HG02970 (cell line): Measurements from ENCODE around the gene MINDY4.

Experiments used
- ATAC-seq: cut with Tn5 transposase; IDR thresholded peaks from one replicate; pipeline ENCODE4 v1.9.1; 2021; ENCODE audit warnings: mild to moderate bottlenecking, moderate library complexity, moderate number of reproducible peaks; ENCODE audit not compliant: unreplicated experiment, low FRiP score

MINDY4 gene

DNA sequence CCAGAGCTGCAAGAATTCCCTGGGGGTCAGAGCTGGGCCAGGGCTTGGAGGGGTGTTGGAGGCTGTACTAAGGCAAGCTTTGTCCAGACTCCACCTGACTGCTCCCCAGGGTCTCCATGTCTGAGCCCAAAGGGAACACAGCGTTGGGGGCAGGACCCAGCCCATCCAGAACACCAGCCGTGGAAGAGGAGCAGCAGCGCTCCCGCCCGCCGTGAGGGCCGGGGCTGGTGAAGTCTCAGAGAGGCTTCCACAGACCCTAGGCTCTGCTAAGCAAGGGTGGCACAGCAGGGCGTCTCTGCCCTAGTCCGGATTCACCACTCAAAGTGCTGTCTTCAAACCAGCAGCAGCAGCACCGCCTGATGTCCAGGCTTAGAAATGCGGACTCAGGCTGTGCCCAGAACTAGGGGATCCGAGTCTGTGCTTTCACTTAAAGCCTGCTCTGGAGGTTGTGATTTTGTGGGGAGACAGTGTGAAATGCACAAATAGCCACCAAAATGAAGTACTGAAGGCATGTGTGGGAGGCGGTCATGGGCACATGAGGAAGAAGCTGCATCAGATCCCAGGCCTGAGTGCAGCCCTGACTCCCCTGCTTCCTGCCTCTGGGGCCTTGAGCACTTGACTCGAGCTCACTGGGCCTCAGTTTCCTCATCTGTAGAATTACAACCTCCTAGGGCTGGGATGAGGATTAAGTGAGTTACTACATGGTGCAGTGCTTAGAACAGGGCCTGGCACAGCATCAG lies 123.8 kb downstream of the MINDY4 start:
- no peak for ATAC-seq

DNA sequence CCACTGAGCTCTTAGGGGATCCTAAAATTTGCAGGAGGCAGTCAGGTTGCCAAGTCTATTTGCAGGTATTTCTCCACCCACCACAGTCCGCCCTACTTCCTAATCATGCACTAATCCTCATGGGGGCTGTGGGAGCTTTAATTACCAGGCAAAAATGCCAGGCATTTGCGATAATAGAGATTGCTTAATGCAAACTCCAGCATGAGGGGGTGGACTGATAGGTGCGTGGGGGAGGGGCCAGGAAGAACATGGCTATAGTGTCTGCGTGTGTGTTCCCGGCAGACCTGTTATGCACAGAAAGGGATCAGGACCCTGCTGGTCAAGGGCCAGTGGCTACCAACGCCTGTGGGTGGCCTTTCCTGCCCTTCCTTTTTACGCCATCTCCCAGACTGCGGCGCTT lies 124.8 kb downstream of the MINDY4 start:
- no peak for ATAC-seq

GRCh38 chr7:30896783-30897637 lies 125.8 kb downstream of the MINDY4 start:
- no peak for ATAC-seq

DNA sequence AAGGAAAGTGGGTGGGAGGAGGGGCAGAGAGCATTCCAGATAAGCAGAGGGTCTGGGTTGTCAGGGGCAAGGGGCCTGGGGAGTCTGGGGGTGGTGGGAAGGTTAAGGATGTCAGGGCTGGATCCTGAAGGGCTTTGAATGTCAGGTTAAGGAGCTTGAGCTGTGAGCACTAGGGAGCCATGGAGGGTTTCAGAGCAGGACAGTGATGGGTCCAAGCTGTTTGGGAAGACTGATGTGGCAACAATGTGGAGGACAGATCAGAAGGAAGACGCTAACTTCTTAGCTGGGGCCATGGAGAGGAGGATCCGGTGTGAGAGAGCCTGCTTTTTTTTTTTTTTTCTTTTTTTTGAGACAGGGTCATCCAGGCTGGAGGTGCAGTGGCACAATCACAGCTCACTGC lies 126.6 kb downstream of the MINDY4 start:
- ATAC-seq: no peak

DNA sequence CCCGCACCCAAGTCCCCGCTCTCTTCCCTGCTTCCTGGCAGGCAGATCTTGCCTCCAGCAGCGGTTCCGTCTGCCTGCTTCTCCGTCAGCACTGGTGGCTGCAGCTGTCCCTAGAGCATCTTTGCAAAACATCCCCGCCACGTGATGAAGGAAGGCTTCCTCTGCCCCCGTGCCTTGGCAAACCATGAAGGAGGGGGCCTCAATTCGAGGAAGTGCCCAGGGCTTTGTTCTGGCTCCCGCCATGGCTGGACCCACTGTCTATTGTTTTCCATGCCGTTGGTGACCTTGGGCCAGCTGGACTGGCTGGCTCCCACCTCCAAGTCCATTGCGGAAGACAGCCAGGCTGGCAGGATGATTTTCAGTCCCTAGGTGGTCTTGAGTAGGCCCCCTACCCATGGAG lies 127.2 kb downstream of the MINDY4 start:
- no peak for ATAC-seq

GRCh38 chr7:30899066-30899465 lies 127.8 kb downstream of the MINDY4 start:
- no peak for ATAC-seq

DNA sequence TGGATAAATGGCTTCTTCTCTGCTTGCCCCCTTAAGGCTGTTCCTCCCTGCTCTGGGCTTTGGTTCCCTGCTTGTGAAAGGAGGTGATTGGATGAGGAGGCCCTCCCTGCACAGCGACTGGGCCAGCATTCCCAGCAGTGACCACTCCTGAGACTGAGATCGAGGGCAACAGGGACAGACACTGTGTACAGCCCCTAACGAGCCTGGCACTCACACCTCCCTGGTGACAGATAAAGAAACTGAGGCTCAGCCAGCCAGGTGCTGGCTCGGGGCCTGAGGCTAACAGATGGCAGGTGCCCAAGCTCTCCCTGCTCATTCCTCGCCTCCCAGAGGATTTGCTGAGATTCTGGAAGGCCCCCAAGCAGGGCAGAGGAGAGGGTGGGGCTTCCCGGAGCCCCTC lies 128.4 kb downstream of the MINDY4 start:
- ATAC-seq: no peak

- no peak for ATAC-seq
These were observed 128.8 kb downstream of the MINDY4 start for GRCh38 chr7:30900053-30900452.

DNA sequence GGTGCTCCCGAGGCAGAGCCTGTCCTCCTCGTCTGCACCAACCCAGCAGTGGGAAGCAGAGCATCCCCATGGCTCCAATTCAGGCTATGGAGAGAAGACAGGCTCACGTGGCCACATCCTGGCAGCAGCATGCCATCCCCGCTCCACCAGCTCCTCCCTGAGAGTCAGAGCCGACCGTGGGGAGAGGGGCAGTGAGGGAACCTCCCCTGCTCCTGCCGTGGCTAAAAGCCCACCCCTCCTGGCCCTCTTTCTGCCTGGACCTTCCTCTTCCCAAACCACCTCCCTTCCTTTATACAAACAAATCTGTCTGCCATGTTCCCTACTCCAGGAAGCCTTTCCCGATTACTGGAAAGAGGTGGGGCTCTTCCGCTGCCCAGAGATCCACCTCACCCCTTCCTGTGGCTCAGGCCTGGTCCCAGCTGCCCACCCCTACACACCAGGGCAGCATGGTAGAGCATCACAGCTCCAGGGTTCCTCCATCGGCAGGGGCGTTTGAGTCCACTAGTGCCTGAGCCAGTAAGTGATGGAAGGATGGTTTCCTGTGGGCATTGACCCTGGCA lies 129.7 kb downstream of the MINDY4 start:
- no peak for ATAC-seq

- no peak for ATAC-seq
These were observed 130.6 kb downstream of the MINDY4 start for GRCh38 chr7:30901856-30902255.

- ATAC-seq: no peak
These were observed 131.2 kb downstream of the MINDY4 start for GRCh38 chr7:30902466-30902865.

GRCh38 chr7:30903146-30903545 lies 131.9 kb downstream of the MINDY4 start:
- ATAC-seq: no peak

DNA sequence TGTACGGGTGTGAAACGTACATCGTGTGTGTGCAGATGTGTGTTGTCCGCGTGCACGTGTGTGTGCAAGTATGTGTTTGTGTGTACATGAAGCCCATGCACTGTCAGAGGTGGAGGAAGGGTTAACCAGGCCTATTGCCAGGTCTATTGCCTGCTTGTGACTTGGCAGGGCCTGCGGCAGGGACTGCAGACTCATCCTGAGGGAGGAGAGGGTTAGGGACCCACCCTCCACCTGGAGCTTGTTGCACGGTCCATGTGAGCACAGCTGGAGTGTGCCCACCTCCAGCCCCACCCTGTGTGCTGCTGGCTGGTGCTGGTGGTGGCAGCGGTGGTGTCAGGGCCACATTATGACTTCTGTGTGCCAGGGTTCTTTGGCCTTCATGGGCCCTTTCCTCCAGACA lies 133.3 kb downstream of the MINDY4 start:
- no peak for ATAC-seq

- ATAC-seq: no peak
These were observed 134.1 kb downstream of the MINDY4 start for GRCh38 chr7:30905078-30906012.

DNA sequence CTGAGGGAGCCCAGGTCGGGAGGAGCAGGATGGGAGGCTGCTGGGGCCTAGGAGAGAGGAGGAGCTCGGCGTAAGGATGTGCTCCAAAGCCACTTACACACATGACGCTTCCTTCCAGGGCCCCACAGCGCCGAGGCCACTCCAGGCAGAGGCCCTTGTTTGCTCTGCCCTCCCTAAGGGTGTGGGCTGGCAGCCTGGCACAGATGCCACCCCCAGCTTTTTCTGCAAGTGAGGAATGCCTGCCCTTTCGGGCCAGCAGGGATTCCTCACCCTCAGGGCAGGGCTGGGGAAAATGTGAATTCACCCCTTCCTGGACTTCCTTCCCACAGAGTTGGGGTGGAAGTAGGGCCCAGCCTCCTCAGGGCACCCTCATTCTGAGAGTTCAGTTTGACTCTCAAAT lies 134.8 kb downstream of the MINDY4 start:
- no peak for ATAC-seq

DNA sequence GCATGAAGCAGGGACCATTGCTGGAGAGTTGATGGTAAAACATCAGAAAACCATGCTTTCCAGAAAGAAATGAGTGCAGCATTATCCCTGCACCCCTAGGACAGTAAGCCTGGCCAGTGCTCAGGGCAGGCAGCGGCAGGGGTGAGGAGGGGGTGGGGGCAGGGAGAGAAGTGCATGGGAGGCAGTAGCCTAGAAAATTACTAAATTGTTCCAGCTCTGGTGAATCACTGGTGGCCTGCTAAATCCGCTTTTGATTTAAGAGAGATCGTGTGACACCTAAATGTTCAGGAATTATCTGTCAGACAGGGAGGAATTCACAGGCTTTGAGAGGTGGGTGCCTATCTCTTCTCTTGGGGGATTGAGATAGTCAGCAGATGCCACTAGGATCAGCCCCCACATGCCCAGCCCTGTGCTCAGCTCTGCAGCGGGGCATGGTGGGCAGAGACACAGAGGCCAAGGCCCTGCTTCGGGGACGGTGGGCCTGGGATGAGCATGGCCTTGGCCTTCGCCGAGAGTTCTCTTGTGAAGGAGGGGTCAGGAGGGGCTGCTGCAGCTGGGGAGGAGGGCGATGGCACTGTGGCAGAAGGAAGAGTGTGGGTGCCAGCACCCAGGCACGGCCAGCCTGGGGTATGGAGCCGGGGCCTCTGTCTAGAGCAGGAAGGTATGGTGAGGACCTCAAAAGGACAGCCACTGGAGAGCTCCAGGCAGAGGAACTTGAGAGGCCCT lies 135.5 kb downstream of the MINDY4 start:
- no peak for ATAC-seq

DNA sequence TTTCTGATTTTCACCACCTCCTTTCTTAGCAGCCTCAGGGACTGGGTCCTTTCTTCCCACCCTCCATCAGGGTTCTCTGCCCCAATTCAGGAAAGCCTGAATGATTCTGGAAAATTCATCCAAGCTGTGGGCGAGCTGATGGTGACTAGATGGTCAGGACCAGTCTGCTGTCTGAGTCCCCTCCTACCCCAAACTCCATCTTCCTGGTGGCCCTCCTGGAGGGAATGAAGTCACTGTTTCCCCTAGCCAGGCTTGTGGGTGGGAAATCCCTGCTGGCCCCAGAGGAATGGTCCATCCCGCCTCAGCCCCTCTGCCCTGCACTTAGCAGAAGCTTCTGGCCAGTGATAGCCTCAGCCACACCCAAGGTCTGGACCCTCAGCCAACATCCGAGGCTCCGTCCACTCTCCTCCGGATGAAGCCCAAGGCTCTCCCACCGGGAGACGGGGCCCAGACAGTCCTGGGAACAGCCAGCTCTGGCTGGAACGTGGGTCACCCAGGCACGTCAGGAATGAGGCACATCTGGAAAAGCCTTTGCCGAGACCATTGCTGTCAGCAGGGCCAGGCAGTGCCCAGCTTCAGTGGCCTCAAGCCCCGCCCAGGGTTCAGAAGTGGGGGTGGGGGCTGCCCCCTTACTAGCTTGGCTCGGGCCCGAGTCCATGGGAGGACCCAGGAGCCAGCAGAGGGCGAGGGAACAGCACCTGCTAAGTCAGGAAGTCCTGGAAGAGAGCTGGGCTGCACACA lies 136.5 kb downstream of the MINDY4 start:
- ATAC-seq: no peak

GRCh38 chr7:30908681-30909080 lies 137.5 kb downstream of the MINDY4 start:
- ATAC-seq: no peak

DNA sequence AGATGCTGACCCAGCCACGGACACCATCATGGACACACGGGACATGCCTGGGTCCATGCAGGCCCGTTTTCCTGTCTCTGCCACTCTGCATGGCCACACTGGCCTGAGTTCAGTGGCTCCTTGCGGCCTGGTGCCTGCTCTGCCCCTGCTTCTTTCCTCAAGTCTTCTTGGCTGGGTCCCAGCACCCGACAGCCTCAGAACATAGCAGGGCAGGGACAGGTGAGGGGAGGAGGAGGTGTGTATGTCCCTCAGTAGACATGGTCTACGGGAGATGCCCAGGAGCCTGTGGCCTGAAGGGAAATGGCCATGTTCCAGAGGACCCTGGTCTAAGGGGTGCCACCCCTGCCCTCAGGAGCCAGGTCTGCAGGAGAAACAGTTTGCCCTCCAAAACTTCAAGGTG lies 138.2 kb downstream of the MINDY4 start:
- no peak for ATAC-seq
